GM23338 (cell line): ENCODE data around the gene PPP1R9A. TPM values are rescaled to one million over a fixed set of nuclear protein-coding genes. Genes with fewer than 3 reads are reported as not detected.

Experiments
- ATAC-seq: fragments of 200-7000 bp; cut with Tn5 transposase; 3 replicates; pipeline ENCODE4 v1.9.1; 2020
- DNase-seq: peaks from one replicate; pipeline ENCODE4 v3.0.0-alpha.2; 2015; ENCODE audit warnings: low spot score
- H2AFZ ChIP-seq: fragments of 200-600 bp; sonication (generic); 2 replicates; pipeline ENCODE4 v1.8.0; 2016; ENCODE audit warnings: antibody characterized with exemption, mild to moderate bottlenecking, moderate library complexity
- H3F3A ChIP-seq: fragments of 200-600 bp; sonication (generic); replicated peaks from 2 replicates; pipeline ENCODE4 v1.8.0; 2017; ENCODE audit warnings: antibody characterized with exemption, mixed run types, low read depth
- H3K27ac ChIP-seq: fragments of 200-600 bp; sonication (generic); 2 replicates; pipeline ENCODE4 v1.6.1; 2016; ENCODE audit warnings: low read depth
- H3K27me3 ChIP-seq: fragments of 200-600 bp; sonication (generic); 2 replicates; pipeline ENCODE4 v1.8.0; 2016; ENCODE audit warnings: mild to moderate bottlenecking, mixed run types, moderate library complexity; ENCODE audit not compliant: insufficient read depth
- H3K36me3 ChIP-seq: fragments of 200-600 bp; sonication (generic); 2 replicates; pipeline ENCODE4 v1.8.0; 2016; ENCODE audit warnings: mild to moderate bottlenecking; ENCODE audit not compliant: insufficient read depth
- H3K4me1 ChIP-seq: fragments of 200-600 bp; sonication (generic); 2 replicates; pipeline ENCODE4 v1.8.0; 2016; ENCODE audit warnings: mild to moderate bottlenecking, moderate library complexity; ENCODE audit not compliant: insufficient read depth
- H3K4me2 ChIP-seq: fragments of 200-600 bp; sonication (generic); 2 replicates; pipeline ENCODE4 v1.7.1; 2017; ENCODE audit warnings: mixed run types
- H3K4me3 ChIP-seq: fragments of 200-600 bp; sonication (generic); 2 replicates; pipeline ENCODE4 v1.6.1; 2016; ENCODE audit warnings: mixed run types
- H3K79me2 ChIP-seq: fragments of 200-600 bp; sonication (generic); replicated peaks from 2 replicates; pipeline ENCODE4 v1.8.0; 2017; ENCODE audit warnings: mild to moderate bottlenecking; ENCODE audit not compliant: insufficient read depth
- H3K9me2 ChIP-seq: fragments of 200-600 bp; sonication (generic); 2 replicates; pipeline ENCODE4 v1.8.0; 2017; ENCODE audit not compliant: insufficient read depth
- H4K20me1 ChIP-seq: fragments of 200-600 bp; sonication (generic); replicated peaks from 2 replicates; pipeline ENCODE4 v1.8.0; 2017; ENCODE audit warnings: mild to moderate bottlenecking; ENCODE audit not compliant: insufficient read depth
- H3K27ac Mint-ChIP-seq: 2 replicates; pipeline ENCODE4 v1.8.0; 2020; ENCODE audit warnings: inconsistent platforms, mild to moderate bottlenecking, moderate library complexity, mixed read lengths
- H3K27me3 Mint-ChIP-seq: 3 replicates; pipeline ENCODE4 v1.8.0; 2022; ENCODE audit warnings: low read depth, mild to moderate bottlenecking, moderate library complexity, mixed read lengths, inconsistent platforms; ENCODE audit not compliant: insufficient read depth, poor library complexity
- H3K36me3 Mint-ChIP-seq: 3 replicates; pipeline ENCODE4 v1.8.0; 2021; ENCODE audit warnings: low read depth, mild to moderate bottlenecking, inconsistent platforms, moderate library complexity, mixed read lengths
- H3K4me1 Mint-ChIP-seq: 3 replicates; pipeline ENCODE4 v1.8.0; 2020; ENCODE audit warnings: mild to moderate bottlenecking, inconsistent platforms, mixed read lengths
- H3K4me3 Mint-ChIP-seq: 3 replicates; pipeline ENCODE4 v1.8.0; 2021; ENCODE audit warnings: moderate library complexity, mild to moderate bottlenecking, inconsistent platforms, mixed read lengths
- H3K9me3 Mint-ChIP-seq: 3 replicates; pipeline ENCODE4 v1.8.0; 2020; ENCODE audit warnings: moderate library complexity, mild to moderate bottlenecking, inconsistent platforms, mixed read lengths
- CTCF ChIP-seq, 2 experiments: fragments of 200-600 bp in 1 of 2; sonication (generic) in 1 of 2; conservative IDR thresholded peaks; 2 replicates each; pipeline versions ENCODE4 v1.5.1 to v1.6.1; 2016 to 2017; ENCODE audit warnings: antibody characterized with exemption in 2 of 2, low read depth in 2 of 2, mild to moderate bottlenecking in 2 of 2, moderate library complexity in 1 of 2
- ETS1 ChIP-seq: IDR thresholded peaks from 2 replicates; pipeline ENCODE4 v1.6.1; 2016; ENCODE audit warnings: antibody characterized with exemption
- EZH2 ChIP-seq: fragments of 200-600 bp; sonication (generic); IDR thresholded peaks from one replicate; pipeline ENCODE4 v1.8.0; 2017; ENCODE audit warnings: antibody characterized with exemption, mild to moderate bottlenecking, low read depth; ENCODE audit not compliant: unreplicated experiment
- EZH2phosphoT487 ChIP-seq: fragments of 200-600 bp; sonication (generic); IDR thresholded peaks from one replicate; pipeline ENCODE4 v1.8.1; 2018; ENCODE audit warnings: antibody characterized with exemption; ENCODE audit not compliant: unreplicated experiment
- POLR2AphosphoS5 ChIP-seq: IDR thresholded peaks from 2 replicates; pipeline ENCODE4 v1.6.1; 2016; ENCODE audit warnings: antibody characterized with exemption, low read depth
- REST ChIP-seq: IDR thresholded peaks from one replicate; pipeline ENCODE4 v1.6.1; 2018; ENCODE audit warnings: antibody characterized with exemption; ENCODE audit not compliant: unreplicated experiment
- ZNF114 ChIP-seq: fragments of 250-450 bp; sonication (Bioruptor Pico); IDR thresholded peaks from 2 replicates; pipeline ENCODE4 v1.5.0; 2020; ENCODE audit warnings: mild to moderate bottlenecking, moderate library complexity
- ZNF331 ChIP-seq: fragments of 250-450 bp; sonication (Bioruptor Pico); IDR thresholded peaks from 2 replicates; pipeline ENCODE4 v1.5.0; 2020; ENCODE audit warnings: low read depth, mild to moderate bottlenecking, moderate library complexity
- polyA plus RNA-seq: library from polyadenylated mRNA; unstranded; fragments of >200 nt; fragmentation: Nextera tagmentation; extraction: Ambion mirVana; gene quantifications from 2 replicates; pipeline ENCODE4 v1.2.1, GENCODE V29; 2016
- total RNA-seq: library from RNA; depleted of rRNA; stranded (reverse); fragments of >200 nt; shearing (Covaris generic); gene quantifications from 2 replicates; pipeline ENCODE4 v1.2.3, GENCODE V29; 2014

Gene PPP1R9A
- total and polyA plus RNA-seq, 2 experiments from 2014 or later = 10.6 to 31.8 TPM

- TF ChIP-seq CTCF (conservative IDR thresholded peaks at IDR 0.05; ENCODE audit: low read depth in 2 of 2) (no peak), POLR2AphosphoS5 (no peak; the same call in 1 of the 2 replicates)
These were observed 473 bp downstream of the PPP1R9A start (continued) for GRCh38 chr7:94907811-94908322.

- TF ChIP-seq ETS1 = no peak
- TF ChIP-seq ZNF114 (CRISPR knock-in tag) = no peak
- no peak for TF ChIP-seq REST
- TF ChIP-seq EZH2phosphoT487 = no peak
- no peak for TF ChIP-seq ZNF331
- no peak for TF ChIP-seq EZH2
- peak; percentile 65; the same call in 1 of the 2 replicates for TF ChIP-seq POLR2AphosphoS5
- H3K36me3 ChIP-seq = no peaks in the 10 kb centered on the region
- H3K4me1 ChIP-seq = peaks cover 49% of the 10 kb centered on the region
- peak overlapping the region; percentile 86 for H3K4me3 Mint-ChIP-seq
- peak overlapping the region; percentile 49 for H2AFZ ChIP-seq
- H3K9me2 ChIP-seq = no peaks in the 10 kb centered on the region
- H3K27ac ChIP-seq = peak overlapping the region; percentile 97
- DNase-seq (peak; percentile 81), ATAC-seq (peak; percentile 71)
- H3K27me3 Mint-ChIP-seq = peaks cover 6% of the 10 kb centered on the region
- no peaks in the 10 kb centered on the region for H3K27me3 ChIP-seq
- peaks cover 51% of the 10 kb centered on the region for H3K4me1 Mint-ChIP-seq
- peak overlapping the region; percentile 95 for H3K27ac Mint-ChIP-seq
- no peaks in the 10 kb centered on the region for H3F3A ChIP-seq
- no peaks in the 10 kb centered on the region for H4K20me1 ChIP-seq
- H3K36me3 Mint-ChIP-seq = peaks cover 12% of the 10 kb centered on the region
- H3K79me2 ChIP-seq = peaks cover 44% of the 10 kb centered on the region
- peak overlapping the region; percentile 74 for H3K4me2 ChIP-seq
- H3K9me3 Mint-ChIP-seq = no peaks in the 10 kb centered on the region
- H3K4me3 ChIP-seq = peak overlapping the region; percentile 81
These were observed 1.2 kb downstream of the PPP1R9A start for GRCh38 chr7:94908323-94909178.
